22Rv1 (cell line): ENCODE results near the gene LEAP2.
A peak's percentile ranks its signal among the peaks of the same experiment; 100 is the strongest.

Experiments used
- H3K27ac ChIP-seq: fragments of 450-650 bp; 2 replicates; pipeline ENCODE4 v1.5.1; 2017
- CTCF ChIP-seq: fragments of 450-650 bp; IDR thresholded peaks from 2 replicates; pipeline ENCODE4 v1.5.1; 2017; ENCODE audit warnings: mild to moderate bottlenecking
- ZFX ChIP-seq: fragments of 450-650 bp; IDR thresholded peaks from 2 replicates; pipeline ENCODE4 v1.6.1; 2017; ENCODE audit warnings: antibody characterized with exemption, borderline replicate concordance

Gene LEAP2

GRCh38 chr5:132871459-132872284 is 1.8 kb upstream of the LEAP2 start:
- no peak for TF ChIP-seq ZFX
- TF ChIP-seq CTCF: no peak
- peak overlapping the region; percentile 9; the same call in 1 of the 2 replicates for H3K27ac ChIP-seq

DNA sequence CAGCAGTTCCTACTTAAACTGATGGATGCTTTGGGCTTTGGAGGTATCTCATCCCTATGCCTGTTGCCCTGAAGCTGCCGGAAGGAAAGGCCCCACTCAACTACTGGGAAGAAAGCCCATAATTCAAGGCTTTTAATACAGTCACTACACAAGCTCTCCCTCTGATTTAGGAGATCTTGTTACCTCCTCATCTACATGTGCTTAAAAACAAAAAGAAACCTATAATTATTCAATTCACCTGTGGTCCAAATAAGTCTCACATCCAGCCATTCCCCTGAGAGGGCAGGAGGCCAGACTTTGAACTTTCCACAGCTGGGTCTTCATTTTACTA is 715 bp upstream of the LEAP2 start:
- no peak overlapping the region for H3K27ac ChIP-seq
- no peak for TF ChIP-seq ZFX
- TF ChIP-seq CTCF: no peak

- no peak overlapping the region for H3K27ac ChIP-seq
- TF ChIP-seq ZFX: no peak
- TF ChIP-seq CTCF: no peak
These were observed 433 bp downstream of the LEAP2 start for GRCh38 chr5:132873930-132874271.

GRCh38 chr5:132876020-132876759 is 2.7 kb downstream of the LEAP2 start:
- TF ChIP-seq ZFX (no peak), CTCF (no peak)

GRCh38 chr5:132877466-132877865 is 4.0 kb downstream of the LEAP2 start:
- TF ChIP-seq ZFX (no peak), CTCF (no peak)
- no peak overlapping the region for H3K27ac ChIP-seq

More at GRCh38 chr5:132876020-132876759, 2.7 kb downstream of the LEAP2 start:
- H3K27ac ChIP-seq: no peak overlapping the region

DNA sequence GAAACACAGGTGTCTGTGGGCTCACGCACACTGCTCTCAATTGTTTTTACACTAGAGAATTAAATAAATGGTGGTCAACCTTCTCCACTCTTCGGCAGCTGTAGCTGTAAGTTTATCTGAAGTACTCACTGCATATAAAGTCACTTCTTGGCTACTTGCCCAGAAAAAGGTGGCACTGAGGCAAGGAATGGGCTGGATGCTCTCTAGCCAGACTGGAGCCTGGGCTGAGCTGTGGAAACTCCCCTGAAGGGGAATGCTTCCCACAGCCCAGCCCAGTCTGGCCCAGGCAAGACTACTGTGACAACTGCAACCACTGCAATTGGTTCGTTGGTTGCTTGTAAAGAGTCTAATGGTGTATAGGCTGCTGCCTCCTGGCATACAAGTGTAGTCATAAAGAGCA is 4.5 kb downstream of the LEAP2 start:
- H3K27ac ChIP-seq: no peak overlapping the region
- TF ChIP-seq CTCF (no peak), ZFX (no peak)

- TF ChIP-seq CTCF: peak; percentile 88
- no peak for TF ChIP-seq ZFX
- no peak overlapping the region for H3K27ac ChIP-seq
These were observed 9.9 kb downstream of the LEAP2 start for GRCh38 chr5:132883261-132883834.
